Retina (tissue), 1 donor: Measurements from ENCODE around the gene SH2B3.

Experiments used
- DNase-seq: peaks from one replicate; pipeline ENCODE4 v3.0.0-alpha.2; 2016

Gene SH2B3

GRCh38 chr12:111409780-111410430 lies 4.2 kb downstream of the SH2B3 start:
- DNase-seq = no peak

- no peak for DNase-seq
Measured at GRCh38 chr12:111410431-111411184, 4.9 kb downstream of the SH2B3 start.

- DNase-seq = no peak
Measured at GRCh38 chr12:111411185-111411764, 5.6 kb downstream of the SH2B3 start.

- DNase-seq = no peak
Measured at GRCh38 chr12:111412007-111412829, 6.5 kb downstream of the SH2B3 start.

- DNase-seq = no peak
Measured at GRCh38 chr12:111412830-111413441, 7.2 kb downstream of the SH2B3 start.

GRCh38 chr12:111413442-111414086 lies 7.8 kb downstream of the SH2B3 start:
- peak; percentile 53 for DNase-seq

- DNase-seq = no peak
Measured at GRCh38 chr12:111414711-111415252, 9.1 kb downstream of the SH2B3 start.

- no peak for DNase-seq
Measured at GRCh38 chr12:111417290-111417689, 11.6 kb downstream of the SH2B3 start.

GRCh38 chr12:111417784-111418593 lies 12.3 kb downstream of the SH2B3 start:
- DNase-seq = no peak

GRCh38 chr12:111418594-111418880 lies 12.8 kb downstream of the SH2B3 start:
- no peak for DNase-seq

GRCh38 chr12:111419784-111420183 lies 14.1 kb downstream of the SH2B3 start:
- no peak for DNase-seq

- no peak for DNase-seq
Measured at GRCh38 chr12:111420494-111420893, 14.8 kb downstream of the SH2B3 start.

- DNase-seq = no peak
Measured at GRCh38 chr12:111424189-111424792, 18.6 kb downstream of the SH2B3 start.

GRCh38 chr12:111424793-111425251 lies 19.1 kb downstream of the SH2B3 start:
- no peak for DNase-seq

GRCh38 chr12:111425655-111426054 lies 19.9 kb downstream of the SH2B3 start:
- DNase-seq = no peak

- no peak for DNase-seq
Measured at GRCh38 chr12:111426344-111427185, 20.8 kb downstream of the SH2B3 start.

- no peak for DNase-seq
Measured at GRCh38 chr12:111427417-111428074, 21.8 kb downstream of the SH2B3 start.

GRCh38 chr12:111428081-111428727 lies 22.5 kb downstream of the SH2B3 start:
- DNase-seq = no peak

GRCh38 chr12:111428728-111429175 lies 23.0 kb downstream of the SH2B3 start:
- no peak for DNase-seq
